Measurements from ENCODE around the gene JMJD4. TPM values are rescaled to one million over a fixed set of nuclear protein-coding genes. Genes with fewer than 3 reads are reported as not detected.

Gene JMJD4
- total RNA-seq, 1 experiment from 2014 or later = 14.3 TPM

DNA sequence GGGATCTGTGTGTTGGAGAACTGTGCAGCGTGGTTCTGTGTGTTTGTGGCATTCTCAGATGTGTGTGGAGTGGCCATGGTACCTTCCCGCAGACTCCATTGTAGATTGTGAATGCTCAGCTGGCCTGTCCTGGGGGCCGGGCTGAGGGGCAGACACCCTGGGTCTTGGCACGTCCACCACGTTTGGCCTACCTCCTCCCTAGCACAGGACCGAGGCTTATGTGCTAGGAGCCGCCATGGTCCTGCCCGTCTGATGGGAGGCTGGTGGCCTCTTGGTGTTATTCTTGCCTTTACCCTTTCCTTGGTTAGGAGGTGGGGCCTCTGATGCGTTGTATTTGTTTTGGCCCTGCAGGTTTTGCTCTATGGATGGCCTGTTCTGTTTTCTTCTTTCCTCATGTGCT is 25.3 kb upstream of the JMJD4 start:
- Histone ChIP-seq H3K9me2 (ENCODE audit: insufficient read depth) (no peaks in the 10 kb centered on the region), H3K27me3 (ENCODE audit: insufficient read depth, low read length) (no peaks in the 10 kb centered on the region), H3K4me3 (replicated peaks in 1 of 2; ENCODE audit: low read depth in 1 of 2, low read length in 2 of 2) (no peak overlapping the region), H3K4me1 (ENCODE audit: control insufficient read depth in 1 of 2, insufficient read depth in 2 of 2, low read length in 2 of 2) (peaks cover 3 to 18% of the 10 kb centered on the region in 2 experiments; a peak in 2 of 4 replicates), H4K20me1 (ENCODE audit: insufficient read depth) (no peaks in the 10 kb centered on the region), H3K4me2 (ENCODE audit: low read length) (no peak overlapping the region), H3K9ac (ENCODE audit: low read length) (no peak overlapping the region), H3K27ac (ENCODE audit: low read depth, low read length) (no peak overlapping the region), H3K9me3 (ENCODE audit: control insufficient read depth in 1 of 2, insufficient read depth in 1 of 2, low read depth in 1 of 2, low read length in 2 of 2) (no peaks in the 10 kb centered on the region), H3K36me3 (ENCODE audit: control insufficient read depth in 1 of 2, insufficient read depth in 2 of 2, low read length in 2 of 2) (peaks cover 15 to 19% of the 10 kb centered on the region in 2 experiments; a peak in 3 of 4 replicates), H2AFZ (ENCODE audit: low read depth, low read length, poor library complexity, severe bottlenecking) (no peak overlapping the region), H3K79me2 (ENCODE audit: insufficient read depth, low read length) (peaks cover 54% of the 10 kb centered on the region; the same call in 1 of the 2 replicates)
- RAD21 ChIA-PET (ENCODE audit: low non-redundant PET in 1 of 2, low total read pairs in 2 of 2, uncharacterized antibody in 2 of 2, unreplicated experiment in 2 of 2) = no interaction called here
- ATAC-seq (no peak), DNase-seq (ENCODE audit: low read depth, low spot score) (no peak)
- CTCF ChIA-PET = interaction anchor here (4.0 kb wide), 1 partner anchor 187 kb away, joined by 31 read pairs; the partner anchor contains the start of gene WNT9A
- no peak for TF ChIP-seq SRF (IDR thresholded peaks at IDR 0.05; ENCODE audit: low read depth)
- TF ChIP-seq, protein P1, sequence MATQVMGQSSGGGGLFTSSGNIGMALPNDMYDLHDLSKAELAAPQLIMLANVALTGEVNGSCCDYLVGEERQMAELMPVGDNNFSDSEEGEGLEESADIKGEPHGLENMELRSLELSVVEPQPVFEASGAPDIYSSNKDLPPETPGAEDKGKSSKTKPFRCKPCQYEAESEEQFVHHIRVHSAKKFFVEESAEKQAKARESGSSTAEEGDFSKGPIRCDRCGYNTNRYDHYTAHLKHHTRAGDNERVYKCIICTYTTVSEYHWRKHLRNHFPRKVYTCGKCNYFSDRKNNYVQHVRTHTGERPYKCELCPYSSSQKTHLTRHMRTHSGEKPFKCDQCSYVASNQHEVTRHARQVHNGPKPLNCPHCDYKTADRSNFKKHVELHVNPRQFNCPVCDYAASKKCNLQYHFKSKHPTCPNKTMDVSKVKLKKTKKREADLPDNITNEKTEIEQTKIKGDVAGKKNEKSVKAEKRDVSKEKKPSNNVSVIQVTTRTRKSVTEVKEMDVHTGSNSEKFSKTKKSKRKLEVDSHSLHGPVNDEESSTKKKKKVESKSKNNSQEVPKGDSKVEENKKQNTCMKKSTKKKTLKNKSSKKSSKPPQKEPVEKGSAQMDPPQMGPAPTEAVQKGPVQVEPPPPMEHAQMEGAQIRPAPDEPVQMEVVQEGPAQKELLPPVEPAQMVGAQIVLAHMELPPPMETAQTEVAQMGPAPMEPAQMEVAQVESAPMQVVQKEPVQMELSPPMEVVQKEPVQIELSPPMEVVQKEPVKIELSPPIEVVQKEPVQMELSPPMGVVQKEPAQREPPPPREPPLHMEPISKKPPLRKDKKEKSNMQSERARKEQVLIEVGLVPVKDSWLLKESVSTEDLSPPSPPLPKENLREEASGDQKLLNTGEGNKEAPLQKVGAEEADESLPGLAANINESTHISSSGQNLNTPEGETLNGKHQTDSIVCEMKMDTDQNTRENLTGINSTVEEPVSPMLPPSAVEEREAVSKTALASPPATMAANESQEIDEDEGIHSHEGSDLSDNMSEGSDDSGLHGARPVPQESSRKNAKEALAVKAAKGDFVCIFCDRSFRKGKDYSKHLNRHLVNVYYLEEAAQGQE (IDR thresholded peaks at IDR 0.05; ENCODE audit: low read depth) = no peak
- no peak for TF ChIP-seq ZFX (IDR thresholded peaks at IDR 0.05)
- TF ChIP-seq, protein P2, sequence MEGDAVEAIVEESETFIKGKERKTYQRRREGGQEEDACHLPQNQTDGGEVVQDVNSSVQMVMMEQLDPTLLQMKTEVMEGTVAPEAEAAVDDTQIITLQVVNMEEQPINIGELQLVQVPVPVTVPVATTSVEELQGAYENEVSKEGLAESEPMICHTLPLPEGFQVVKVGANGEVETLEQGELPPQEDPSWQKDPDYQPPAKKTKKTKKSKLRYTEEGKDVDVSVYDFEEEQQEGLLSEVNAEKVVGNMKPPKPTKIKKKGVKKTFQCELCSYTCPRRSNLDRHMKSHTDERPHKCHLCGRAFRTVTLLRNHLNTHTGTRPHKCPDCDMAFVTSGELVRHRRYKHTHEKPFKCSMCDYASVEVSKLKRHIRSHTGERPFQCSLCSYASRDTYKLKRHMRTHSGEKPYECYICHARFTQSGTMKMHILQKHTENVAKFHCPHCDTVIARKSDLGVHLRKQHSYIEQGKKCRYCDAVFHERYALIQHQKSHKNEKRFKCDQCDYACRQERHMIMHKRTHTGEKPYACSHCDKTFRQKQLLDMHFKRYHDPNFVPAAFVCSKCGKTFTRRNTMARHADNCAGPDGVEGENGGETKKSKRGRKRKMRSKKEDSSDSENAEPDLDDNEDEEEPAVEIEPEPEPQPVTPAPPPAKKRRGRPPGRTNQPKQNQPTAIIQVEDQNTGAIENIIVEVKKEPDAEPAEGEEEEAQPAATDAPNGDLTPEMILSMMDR (IDR thresholded peaks at IDR 0.05 in 2 of 3, conservative IDR thresholded peaks at IDR 0.05 in 1 of 3; ENCODE audit: borderline replicate concordance in 1 of 3, insufficient read depth in 1 of 3, low read depth in 2 of 3, low read length in 2 of 3) = no peak
- no peak for TF ChIP-seq CBX3 (IDR thresholded peaks at IDR 0.05; ENCODE audit: low read depth)
- TF ChIP-seq, protein P3, sequence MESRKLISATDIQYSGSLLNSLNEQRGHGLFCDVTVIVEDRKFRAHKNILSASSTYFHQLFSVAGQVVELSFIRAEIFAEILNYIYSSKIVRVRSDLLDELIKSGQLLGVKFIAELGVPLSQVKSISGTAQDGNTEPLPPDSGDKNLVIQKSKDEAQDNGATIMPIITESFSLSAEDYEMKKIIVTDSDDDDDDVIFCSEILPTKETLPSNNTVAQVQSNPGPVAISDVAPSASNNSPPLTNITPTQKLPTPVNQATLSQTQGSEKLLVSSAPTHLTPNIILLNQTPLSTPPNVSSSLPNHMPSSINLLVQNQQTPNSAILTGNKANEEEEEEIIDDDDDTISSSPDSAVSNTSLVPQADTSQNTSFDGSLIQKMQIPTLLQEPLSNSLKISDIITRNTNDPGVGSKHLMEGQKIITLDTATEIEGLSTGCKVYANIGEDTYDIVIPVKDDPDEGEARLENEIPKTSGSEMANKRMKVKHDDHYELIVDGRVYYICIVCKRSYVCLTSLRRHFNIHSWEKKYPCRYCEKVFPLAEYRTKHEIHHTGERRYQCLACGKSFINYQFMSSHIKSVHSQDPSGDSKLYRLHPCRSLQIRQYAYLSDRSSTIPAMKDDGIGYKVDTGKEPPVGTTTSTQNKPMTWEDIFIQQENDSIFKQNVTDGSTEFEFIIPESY (IDR thresholded peaks at IDR 0.05; ENCODE audit: extremely low read depth, insufficient replicate concordance, low read length) = no peak
- TF ChIP-seq CEBPB (IDR thresholded peaks at IDR 0.05; ENCODE audit: low read depth) = no peak
- TF ChIP-seq EZH2 (IDR thresholded peaks at IDR 0.05) = no peak
- no peak for TF ChIP-seq FOSL1 (IDR thresholded peaks at IDR 0.05; ENCODE audit: low read depth)
- no peak for TF ChIP-seq JUND (IDR thresholded peaks at IDR 0.05)
- no peak for TF ChIP-seq EGR1 (IDR thresholded peaks at IDR 0.05; ENCODE audit: low read depth)
- no peak for TF ChIP-seq RAD21 (IDR thresholded peaks at IDR 0.05; ENCODE audit: low read depth)
- TF ChIP-seq YY1 (IDR thresholded peaks at IDR 0.05; ENCODE audit: extremely low read depth, insufficient replicate concordance, low read depth, low read length) = no peak
- TF ChIP-seq POLR2AphosphoS5 (IDR thresholded peaks at IDR 0.05; ENCODE audit: low read depth, low read length) = no peak
- TF ChIP-seq, protein P4, sequence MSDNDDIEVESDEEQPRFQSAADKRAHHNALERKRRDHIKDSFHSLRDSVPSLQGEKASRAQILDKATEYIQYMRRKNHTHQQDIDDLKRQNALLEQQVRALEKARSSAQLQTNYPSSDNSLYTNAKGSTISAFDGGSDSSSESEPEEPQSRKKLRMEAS (IDR thresholded peaks at IDR 0.05) = no peak
- no peak for TF ChIP-seq ZNF274 (IDR thresholded peaks at IDR 0.05; ENCODE audit: low read depth, low read length)
- TF ChIP-seq ELF1 (IDR thresholded peaks at IDR 0.05; ENCODE audit: borderline replicate concordance, low read depth) = no peak
- no peak for TF ChIP-seq EZH2phosphoT487 (IDR thresholded peaks at IDR 0.05; ENCODE audit: borderline replicate concordance)
- TF ChIP-seq TCF7L2 (IDR thresholded peaks at IDR 0.05; ENCODE audit: borderline replicate concordance, extremely low read depth, insufficient read depth, insufficient read length) = no peak
- intact Hi-C loops (cut with micrococcal nuclease) = loop anchor here (5.0 to 10.0 kb wide), 3 partner anchors 278 to 757 kb away; no protein-coding TSS in a partner anchor
- POLR2A ChIA-PET = interaction anchor here (1.3 kb wide), 1 partner anchor 188 kb away, joined by 5 read pairs; the partner anchor contains the start of gene WNT9A
- no TSS peak for BruUV-seq (replicated peaks)
